Colonic mucosa (tissue), 4 donors: ENCODE data around the gene UNC79. TPM values are rescaled to one million over a fixed set of nuclear protein-coding genes. Genes with fewer than 3 reads are reported as not detected.
"Not testable (repeated sequence)": the region's sequence is repeated elsewhere in the genome, so short reads cannot be mapped to it uniquely, and the experiment has no call there.

Source experiments
- DNase-seq: peaks from one replicate; pipeline ENCODE4 v3.0.0-alpha.2; 2020
- H3K27ac ChIP-seq: fragments of 200-600 bp; one replicate; pipeline ENCODE4 v1.8.0; 2021
- H3K27me3 ChIP-seq: fragments of 200-600 bp; one replicate; pipeline ENCODE4 v1.8.0; 2021
- H3K36me3 ChIP-seq: fragments of 200-600 bp; one replicate; pipeline ENCODE4 v1.8.0; 2021
- H3K4me1 ChIP-seq: fragments of 200-600 bp; one replicate; pipeline ENCODE4 v1.8.0; 2021; ENCODE audit warnings: mild to moderate bottlenecking
- H3K4me3 ChIP-seq: fragments of 200-600 bp; one replicate; pipeline ENCODE4 v1.8.0; 2021
- H3K9ac ChIP-seq, 2 donors: one replicate each; pipeline ENCODE4 v1.7.0; 2013; ENCODE audit warnings: control low read depth in 2 of 2, low read depth in 2 of 2, low read length in 2 of 2
- H3K9me3 ChIP-seq: fragments of 200-600 bp; one replicate; pipeline ENCODE4 v1.8.0; 2021
- intact Hi-C: fragments of 100-400 bp; cut with DNase I; formaldehyde crosslinking; loops from one replicate; pipeline ENCODE4 v1.14.1; 2022
- total RNA-seq, 2 donors: library from RNA; stranded (reverse); fragmentation: NEBNext Ultra II Directional in 1 of 2; extraction: Animal tissue kit (Norgen Biotek cat#: 25700) in 1 of 2; gene quantifications; one replicate each; pipeline ENCODE4 v1.2.1, GENCODE V29; 2021
- TF ChIP-seq, protein P1 (sequence below): fragments of 200-600 bp; IDR thresholded peaks from one replicate; pipeline ENCODE4 v1.8.0; 2022; ENCODE audit warnings: antibody characterized with exemption, mild to moderate bottlenecking
- donor health status: healthy.
- donor health status: DM: no; HTN: no; CAD: no.
- donor health status: DM: no; HTN: no; CAD: no.

UNC79 gene
- total RNA-seq, 2 donors from 2014 or later, result 0.17 to 0.21 TPM

DNA sequence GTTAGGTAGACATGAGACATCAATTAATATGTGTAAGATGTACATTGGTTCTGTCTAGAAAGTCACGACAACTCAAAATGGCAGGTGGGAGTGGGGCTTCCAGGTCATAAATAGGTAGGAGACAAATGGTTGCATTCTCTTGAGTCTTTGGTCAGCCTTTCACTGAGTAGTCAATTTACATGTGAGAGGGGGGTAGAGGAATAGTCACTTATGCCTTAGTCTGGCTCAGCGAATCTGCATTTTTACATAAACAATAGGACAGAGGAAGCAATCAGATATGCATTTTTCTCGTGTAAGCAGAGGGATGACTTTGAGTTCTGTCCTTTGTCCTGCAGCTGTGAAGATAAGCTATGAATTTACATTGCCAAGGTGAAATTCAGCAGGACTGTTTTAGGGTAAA, 27.8 kb upstream of the UNC79 start:
- Histone ChIP-seq H3K9me3 (no peaks in the 10 kb centered on the region), H3K36me3 (no peaks in the 10 kb centered on the region), H3K9ac (no peak overlapping the region), H3K4me1 (no peaks in the 10 kb centered on the region), H3K4me3 (no peak overlapping the region), H3K27ac (no peak overlapping the region), H3K27me3 (no peaks in the 10 kb centered on the region)
- no peak for DNase-seq
- TF ChIP-seq, protein P1, sequence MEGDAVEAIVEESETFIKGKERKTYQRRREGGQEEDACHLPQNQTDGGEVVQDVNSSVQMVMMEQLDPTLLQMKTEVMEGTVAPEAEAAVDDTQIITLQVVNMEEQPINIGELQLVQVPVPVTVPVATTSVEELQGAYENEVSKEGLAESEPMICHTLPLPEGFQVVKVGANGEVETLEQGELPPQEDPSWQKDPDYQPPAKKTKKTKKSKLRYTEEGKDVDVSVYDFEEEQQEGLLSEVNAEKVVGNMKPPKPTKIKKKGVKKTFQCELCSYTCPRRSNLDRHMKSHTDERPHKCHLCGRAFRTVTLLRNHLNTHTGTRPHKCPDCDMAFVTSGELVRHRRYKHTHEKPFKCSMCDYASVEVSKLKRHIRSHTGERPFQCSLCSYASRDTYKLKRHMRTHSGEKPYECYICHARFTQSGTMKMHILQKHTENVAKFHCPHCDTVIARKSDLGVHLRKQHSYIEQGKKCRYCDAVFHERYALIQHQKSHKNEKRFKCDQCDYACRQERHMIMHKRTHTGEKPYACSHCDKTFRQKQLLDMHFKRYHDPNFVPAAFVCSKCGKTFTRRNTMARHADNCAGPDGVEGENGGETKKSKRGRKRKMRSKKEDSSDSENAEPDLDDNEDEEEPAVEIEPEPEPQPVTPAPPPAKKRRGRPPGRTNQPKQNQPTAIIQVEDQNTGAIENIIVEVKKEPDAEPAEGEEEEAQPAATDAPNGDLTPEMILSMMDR, result no peak
- intact Hi-C loops, result no loop called here

DNA sequence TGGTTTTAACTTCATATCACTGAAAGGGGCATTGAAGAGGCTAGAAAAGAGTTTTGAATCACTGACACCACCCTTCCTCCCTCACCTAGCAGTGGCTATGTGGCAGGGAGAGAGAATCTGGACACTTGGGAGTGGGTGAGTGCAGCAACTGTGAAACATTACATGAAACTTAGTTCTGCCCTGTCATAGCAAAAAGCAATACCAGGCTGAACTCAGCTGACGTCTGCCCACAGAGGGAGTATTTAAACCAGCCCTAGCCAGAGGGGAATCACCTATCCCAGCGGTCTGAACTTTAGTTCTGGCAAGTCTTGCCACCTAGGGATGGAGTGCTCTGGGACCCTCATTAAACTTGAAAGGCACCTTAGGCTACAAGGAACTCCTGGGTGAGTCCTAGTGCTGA, 20.7 kb upstream of the UNC79 start:
- Histone ChIP-seq H3K9ac (no peak overlapping the region), H3K4me3 (no peak overlapping the region), H3K27me3 (no peaks in the 10 kb centered on the region), H3K36me3 (no peaks in the 10 kb centered on the region), H3K9me3 (no peaks in the 10 kb centered on the region), H3K4me1 (no peaks in the 10 kb centered on the region), H3K27ac (no peak overlapping the region)
- DNase-seq, result no peak
- intact Hi-C loops, result no loop called here
- TF ChIP-seq, protein P1, result no peak

DNA sequence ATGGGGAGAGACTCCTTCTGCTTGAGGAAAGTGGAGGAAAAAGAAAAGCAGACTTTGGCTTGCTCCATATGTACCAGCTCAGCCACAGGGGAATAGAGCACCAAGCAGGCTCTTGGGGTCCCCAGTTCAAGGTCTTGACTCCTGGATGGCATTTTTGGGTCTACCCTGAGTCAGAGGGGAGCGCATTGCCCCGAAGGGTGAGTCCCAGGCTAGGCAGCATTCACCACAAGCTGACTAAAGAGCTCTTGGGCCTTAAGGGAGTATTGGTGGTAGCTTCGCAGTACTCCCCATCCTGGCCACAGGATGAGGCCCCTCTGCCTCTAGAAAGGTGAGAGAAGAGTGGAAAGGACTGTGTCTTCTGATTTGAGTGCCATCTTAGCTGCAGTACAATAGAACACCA, 19.8 kb upstream of the UNC79 start:
- Histone ChIP-seq H3K36me3 (no peaks in the 10 kb centered on the region), H3K4me3 (no peak overlapping the region), H3K27me3 (no peaks in the 10 kb centered on the region), H3K27ac (no peak overlapping the region), H3K9me3 (no peaks in the 10 kb centered on the region), H3K9ac (no peak overlapping the region), H3K4me1 (no peaks in the 10 kb centered on the region)
- DNase-seq, result no peak
- intact Hi-C loops, result no loop called here
- TF ChIP-seq, protein P1, result no peak

DNA sequence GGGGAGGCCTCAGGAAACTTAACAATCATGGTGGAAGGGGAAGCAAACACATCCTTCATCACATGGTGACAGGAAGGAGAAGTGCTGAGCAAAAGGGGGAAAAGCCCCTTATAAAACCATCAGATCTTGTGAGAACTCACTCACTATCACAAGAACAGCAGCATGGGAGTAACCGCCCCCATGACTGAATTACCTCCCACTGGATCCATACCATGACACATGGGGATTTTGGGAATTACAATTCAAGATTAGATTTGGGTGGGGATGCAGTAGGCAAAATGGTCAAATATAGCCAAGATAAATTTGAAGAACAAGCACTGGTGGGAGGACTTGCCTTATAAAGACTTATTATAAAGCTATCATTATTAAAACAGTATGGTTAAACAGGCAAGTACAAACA, 5.6 kb upstream of the UNC79 start:
- intact Hi-C loops, H3K36me3 ChIP-seq, H3K27me3 ChIP-seq, H3K27ac ChIP-seq, H3K4me3 ChIP-seq, DNase-seq, H3K9me3 ChIP-seq, H3K4me1 ChIP-seq, H3K9ac ChIP-seq: not testable (repeated sequence)

DNA sequence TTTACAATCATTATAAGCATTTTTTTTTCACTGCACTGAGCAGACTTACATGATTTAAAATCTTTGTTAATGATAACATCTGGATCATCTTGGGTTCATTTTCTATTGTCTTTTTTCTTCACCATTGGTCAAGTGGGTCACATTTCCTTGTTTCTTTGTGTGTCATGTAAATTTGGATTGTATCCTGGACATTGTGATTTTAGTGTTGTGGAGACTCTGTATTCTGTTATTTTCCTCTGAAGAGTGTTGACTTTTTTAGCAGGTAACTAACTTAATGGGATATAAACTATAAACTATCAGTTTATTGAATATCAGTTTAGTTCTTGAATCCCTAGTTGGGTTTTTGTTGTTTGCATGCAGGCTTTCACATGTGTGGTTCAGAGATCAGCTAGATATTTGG, 4.0 kb upstream of the UNC79 start:
- no peak for DNase-seq
- Histone ChIP-seq H3K36me3 (no peaks in the 10 kb centered on the region), H3K27ac (no peak overlapping the region), H3K9ac (no peak overlapping the region), H3K27me3 (peaks cover 11% of the 10 kb centered on the region), H3K4me3 (no peak overlapping the region), H3K4me1 (no peaks in the 10 kb centered on the region), H3K9me3 (no peaks in the 10 kb centered on the region)
- TF ChIP-seq, protein P1, result no peak
- intact Hi-C loops, result no loop called here

DNA sequence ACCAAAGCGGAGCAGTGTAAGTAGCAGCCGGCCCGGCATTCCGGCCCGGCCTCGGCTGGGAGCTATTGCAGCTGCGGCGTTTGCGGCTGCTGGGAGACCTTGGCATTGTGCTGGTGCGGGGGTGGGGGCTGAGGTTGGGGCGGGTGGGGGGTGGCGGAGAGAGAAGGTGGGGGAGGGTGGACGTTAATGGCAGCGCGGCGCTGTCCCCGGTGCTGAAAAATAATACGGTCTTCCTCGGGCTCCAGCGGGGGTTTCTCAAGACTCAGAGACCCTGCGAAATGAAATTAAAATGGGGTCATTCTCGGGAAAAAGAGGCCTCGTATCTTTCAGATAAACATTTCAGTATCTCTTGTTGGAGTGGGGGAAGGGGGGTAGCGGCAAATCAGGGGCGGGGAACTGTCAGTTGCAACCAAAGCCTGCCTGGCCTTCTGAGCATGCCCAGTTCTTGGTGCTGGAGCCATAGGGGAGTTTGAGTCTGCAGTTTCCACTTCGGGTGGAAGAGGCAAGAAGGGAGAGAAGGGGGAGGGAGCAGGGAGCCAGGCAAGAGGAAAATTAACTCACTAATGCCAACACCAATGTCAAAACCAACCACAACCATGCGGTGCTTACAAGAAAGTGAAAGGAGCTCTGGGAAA, 414 bp downstream of the UNC79 start:
- no peaks in the 10 kb centered on the region for H3K4me1 ChIP-seq
- DNase-seq, result no peak
- H3K27ac ChIP-seq, result no peak overlapping the region
- no peak overlapping the region for H3K9ac ChIP-seq
- TF ChIP-seq, protein P1, result no peak
- no peaks in the 10 kb centered on the region for H3K9me3 ChIP-seq
- no peaks in the 10 kb centered on the region for H3K36me3 ChIP-seq
- H3K27me3 ChIP-seq, result peaks cover 11% of the 10 kb centered on the region
- intact Hi-C loops, result no loop called here
- H3K4me3 ChIP-seq, result no peak overlapping the region
